Urinary bladder (tissue), 4 donors: Measurements from ENCODE around the gene TNXB. TPM values are rescaled to one million over a fixed set of nuclear protein-coding genes. Genes with fewer than 3 reads are reported as not detected.

Experiments
- DNase-seq: peaks from one replicate; pipeline ENCODE4 v3.0.0-alpha.2; 2015; ENCODE audit errors: extremely low spot score
- H3K27ac ChIP-seq: one replicate; pipeline ENCODE4 v1.5.1; 2013; ENCODE audit warnings: low read depth, mild to moderate bottlenecking, moderate library complexity
- H3K36me3 ChIP-seq: one replicate; pipeline ENCODE4 v1.6.1; 2013; ENCODE audit warnings: mild to moderate bottlenecking, moderate library complexity; ENCODE audit not compliant: insufficient read depth
- H3K4me1 ChIP-seq: one replicate; pipeline ENCODE4 v1.6.1; 2013; ENCODE audit warnings: mild to moderate bottlenecking, moderate library complexity; ENCODE audit not compliant: insufficient read depth
- H3K4me3 ChIP-seq: one replicate; pipeline ENCODE4 v1.5.1; 2013; ENCODE audit warnings: low read depth, low read length
- WGBS: extraction: QIAGEN DNeasy Blood & Tissue Kit; methylation state at CpG from one replicate; pipeline ENCODE4 v1.1.7; 2013; 5-methylcytosine and 5-hydroxymethylcytosine counted together
- polyA plus RNA-seq: library from polyadenylated mRNA; stranded (reverse); fragments of 200-250 nt; gene quantifications from one replicate; pipeline ENCODE4 v1.2.3, GENCODE V29; 2013
- total RNA-seq: library from RNA; depleted of rRNA; stranded (reverse); fragments of >200 nt; gene quantifications from one replicate; pipeline ENCODE4 v1.2.3, GENCODE V29; 2014
- donor health status: healthy with polysubstance abuse.
- donor health status: healthy.

The TNXB gene, protein sequence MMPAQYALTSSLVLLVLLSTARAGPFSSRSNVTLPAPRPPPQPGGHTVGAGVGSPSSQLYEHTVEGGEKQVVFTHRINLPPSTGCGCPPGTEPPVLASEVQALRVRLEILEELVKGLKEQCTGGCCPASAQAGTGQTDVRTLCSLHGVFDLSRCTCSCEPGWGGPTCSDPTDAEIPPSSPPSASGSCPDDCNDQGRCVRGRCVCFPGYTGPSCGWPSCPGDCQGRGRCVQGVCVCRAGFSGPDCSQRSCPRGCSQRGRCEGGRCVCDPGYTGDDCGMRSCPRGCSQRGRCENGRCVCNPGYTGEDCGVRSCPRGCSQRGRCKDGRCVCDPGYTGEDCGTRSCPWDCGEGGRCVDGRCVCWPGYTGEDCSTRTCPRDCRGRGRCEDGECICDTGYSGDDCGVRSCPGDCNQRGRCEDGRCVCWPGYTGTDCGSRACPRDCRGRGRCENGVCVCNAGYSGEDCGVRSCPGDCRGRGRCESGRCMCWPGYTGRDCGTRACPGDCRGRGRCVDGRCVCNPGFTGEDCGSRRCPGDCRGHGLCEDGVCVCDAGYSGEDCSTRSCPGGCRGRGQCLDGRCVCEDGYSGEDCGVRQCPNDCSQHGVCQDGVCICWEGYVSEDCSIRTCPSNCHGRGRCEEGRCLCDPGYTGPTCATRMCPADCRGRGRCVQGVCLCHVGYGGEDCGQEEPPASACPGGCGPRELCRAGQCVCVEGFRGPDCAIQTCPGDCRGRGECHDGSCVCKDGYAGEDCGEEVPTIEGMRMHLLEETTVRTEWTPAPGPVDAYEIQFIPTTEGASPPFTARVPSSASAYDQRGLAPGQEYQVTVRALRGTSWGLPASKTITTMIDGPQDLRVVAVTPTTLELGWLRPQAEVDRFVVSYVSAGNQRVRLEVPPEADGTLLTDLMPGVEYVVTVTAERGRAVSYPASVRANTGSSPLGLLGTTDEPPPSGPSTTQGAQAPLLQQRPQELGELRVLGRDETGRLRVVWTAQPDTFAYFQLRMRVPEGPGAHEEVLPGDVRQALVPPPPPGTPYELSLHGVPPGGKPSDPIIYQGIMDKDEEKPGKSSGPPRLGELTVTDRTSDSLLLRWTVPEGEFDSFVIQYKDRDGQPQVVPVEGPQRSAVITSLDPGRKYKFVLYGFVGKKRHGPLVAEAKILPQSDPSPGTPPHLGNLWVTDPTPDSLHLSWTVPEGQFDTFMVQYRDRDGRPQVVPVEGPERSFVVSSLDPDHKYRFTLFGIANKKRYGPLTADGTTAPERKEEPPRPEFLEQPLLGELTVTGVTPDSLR (N-terminal part only)
- 171 TPM for total RNA-seq
- 93.5 TPM for polyA plus RNA-seq

- H3K27ac ChIP-seq = no peak within 1 kb of the TSS
- H3K36me3 ChIP-seq = no peaks in the 10 kb centered on the region
- no peaks in the 10 kb centered on the region for H3K4me1 ChIP-seq
- 22% methylated on average over 12 of the region's 12 CpGs for WGBS
- H3K4me3 ChIP-seq = peak within 1 kb of the TSS; percentile 9
- no peak for DNase-seq
Observed at GRCh38 chr6:32109114-32109764, at the start of gene TNXB. TNXB (minus strand) TSS chr6:32109338; CDS start chr6:32098198, 11,140 bp downstream.

DNA sequence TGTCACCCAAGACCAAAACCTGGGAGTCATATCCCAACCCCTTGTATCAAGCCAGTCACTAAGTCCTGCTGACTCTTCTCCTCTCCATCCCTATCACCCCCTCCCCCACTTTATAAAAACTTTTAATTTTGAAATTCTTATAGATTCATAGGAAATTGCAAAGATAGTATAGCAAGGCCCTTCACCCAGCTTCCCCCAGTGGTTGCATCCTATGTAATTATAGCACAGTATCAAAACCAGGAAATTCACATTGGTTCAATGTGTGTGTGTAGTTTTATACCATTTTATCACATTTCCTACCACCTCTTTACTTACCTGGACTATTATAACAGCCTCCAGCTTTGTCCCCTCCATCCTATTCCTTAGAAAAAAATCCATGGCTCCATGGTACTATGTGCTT, 48.9 kb upstream of the TNXB start:
- Histone ChIP-seq H3K4me1 (no peaks in the 10 kb centered on the region), H3K36me3 (no peaks in the 10 kb centered on the region), H3K27ac (no peak overlapping the region), H3K4me3 (no peak overlapping the region)
- no peak for DNase-seq

DNA sequence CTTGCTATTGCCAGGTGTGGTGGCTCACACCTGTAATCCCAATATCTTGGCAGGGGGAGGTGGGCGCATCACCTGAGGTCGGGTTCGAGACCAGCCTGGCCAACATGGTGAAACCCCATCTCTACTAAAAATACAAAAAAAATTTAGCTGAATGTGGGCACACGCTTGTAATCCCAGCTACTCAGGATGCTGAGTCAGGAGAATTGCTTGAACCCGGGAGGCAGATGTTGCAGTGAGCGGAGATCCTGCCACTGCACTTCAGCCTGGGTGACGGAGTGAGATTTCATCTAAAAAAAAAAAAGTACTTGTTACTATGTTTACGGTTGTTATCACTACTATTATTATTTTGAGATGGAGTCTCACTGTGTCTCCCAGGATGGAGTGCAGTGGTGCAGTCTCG, 47.8 kb upstream of the TNXB start:
- no peak for DNase-seq
- 91% methylated on average over 9 of the region's 9 CpGs for WGBS
- no peaks in the 10 kb centered on the region for H3K36me3 ChIP-seq
- no peak overlapping the region for H3K4me3 ChIP-seq
- H3K27ac ChIP-seq = no peak overlapping the region
- no peaks in the 10 kb centered on the region for H3K4me1 ChIP-seq

- DNase-seq = no peak
Observed at GRCh38 chr6:32154514-32155161, 45.5 kb upstream of the TNXB start.

GRCh38 chr6:32153564-32154513, 44.7 kb upstream of the TNXB start, which contains the start of gene PPT2:
PPT2 (plus strand) TSS chr6:32154141; CDS start chr6:32154595, 454 bp downstream.
- WGBS = under 1% methylated on average over 52 of the region's 52 CpGs
- Histone ChIP-seq H3K27ac (peak within 1 kb of the TSS; percentile 76), H3K4me1 (no peaks in the 10 kb centered on the region), H3K4me3 (peak within 1 kb of the TSS; percentile 65), H3K36me3 (no peaks in the 10 kb centered on the region)
- DNase-seq = peak; percentile 89

More at GRCh38 chr6:32154514-32155161, 45.5 kb upstream of the TNXB start:
- WGBS = 4% methylated on average over 34 of the region's 34 CpGs
- H3K36me3 ChIP-seq = no peaks in the 10 kb centered on the region
- no peaks in the 10 kb centered on the region for H3K4me1 ChIP-seq
- H3K4me3 ChIP-seq = peak overlapping the region; percentile 65
- peak overlapping the region; percentile 66 for H3K27ac ChIP-seq

DNA sequence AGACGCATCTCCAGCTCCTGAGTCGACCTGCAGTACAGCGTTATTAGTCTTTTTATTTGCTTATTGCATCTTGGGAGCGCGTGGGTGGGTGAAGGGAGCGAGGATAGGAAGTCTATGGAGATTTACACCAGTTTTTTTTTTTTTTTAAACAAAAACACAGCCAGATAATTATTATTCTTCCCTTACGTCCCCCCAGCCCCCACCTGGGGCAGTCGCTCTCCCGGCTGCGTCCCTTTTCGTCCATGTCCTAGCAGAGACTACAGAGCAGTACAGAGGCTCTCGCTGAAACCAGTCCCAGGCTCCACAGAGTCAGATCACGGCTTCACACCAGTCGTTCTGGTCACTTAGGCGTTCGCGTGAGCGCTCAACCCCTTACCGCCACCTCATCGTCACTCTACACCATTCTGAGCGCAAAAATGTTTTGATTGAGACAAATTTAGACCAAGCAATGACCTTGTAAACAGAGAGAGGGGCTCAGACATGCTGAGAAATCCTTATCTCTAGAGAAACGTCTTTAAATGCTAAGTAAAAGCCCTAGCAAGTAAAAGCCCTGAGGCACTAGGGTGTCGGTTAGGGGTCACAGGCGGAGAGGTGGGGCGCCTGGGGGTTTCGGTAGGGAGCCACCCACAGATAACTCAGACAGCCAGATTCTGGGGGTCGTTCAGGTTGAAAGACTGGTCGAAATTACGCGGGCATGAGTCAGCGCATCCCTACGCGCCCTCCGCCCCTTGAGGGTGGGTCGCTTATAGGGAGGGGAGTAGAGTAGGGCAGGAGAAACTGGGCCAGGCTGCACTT, 43.8 kb upstream of the TNXB start:
- no peaks in the 10 kb centered on the region for H3K4me1 ChIP-seq
- DNase-seq = no peak

GRCh38 chr6:32151863-32152768, 43.0 kb upstream of the TNXB start, which contains the start of gene PRRT1:
PRRT1 (minus strand) TSS chr6:32151939; CDS start chr6:32151827, 112 bp downstream.
- 16% methylated on average over 18 of the region's 24 CpGs for WGBS
- peak within 1 kb of the TSS; percentile 76 for H3K27ac ChIP-seq
- no peaks in the 10 kb centered on the region for H3K4me1 ChIP-seq

More for the DNA sequence above, 43.8 kb upstream of the TNXB start:
- WGBS = 20% methylated on average over 35 of the region's 35 CpGs
- no peaks in the 10 kb centered on the region for H3K36me3 ChIP-seq
- peak overlapping the region; percentile 76 for H3K27ac ChIP-seq
- H3K4me3 ChIP-seq = peak overlapping the region; percentile 65

DNA sequence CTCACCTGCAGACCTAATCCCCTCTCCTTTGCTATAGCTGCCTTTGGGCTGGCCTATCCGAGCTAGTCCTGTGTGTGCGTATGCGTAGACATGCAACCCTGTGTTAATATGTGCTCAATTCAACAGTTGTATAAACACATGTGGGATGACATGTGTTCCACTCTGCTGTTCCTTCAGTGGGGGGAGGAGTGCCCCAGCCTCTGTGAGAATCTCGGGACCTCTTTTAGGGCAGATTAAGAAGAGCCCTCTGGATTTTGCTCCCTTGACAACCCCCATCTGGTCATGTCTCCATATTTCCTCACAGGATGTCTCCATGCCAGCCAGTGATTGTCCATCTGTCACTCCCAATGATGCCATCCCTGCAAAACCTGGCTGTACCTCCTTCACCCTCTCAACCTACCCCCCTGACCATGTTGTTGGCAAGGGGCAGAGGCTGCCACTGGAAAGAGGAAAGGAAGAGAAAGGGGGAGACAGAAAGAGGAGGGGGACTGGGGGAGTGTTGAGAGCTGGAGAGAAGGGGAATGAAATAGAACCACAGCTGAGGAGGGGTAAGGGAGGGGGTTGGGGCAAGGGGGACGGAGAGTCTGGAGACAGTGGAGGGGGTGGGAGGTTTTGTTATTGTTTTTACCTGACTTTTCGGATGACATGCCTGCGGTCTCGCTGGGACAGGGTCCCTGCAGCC, 42.2 kb upstream of the TNXB start:
- Histone ChIP-seq H3K4me3 (peak overlapping the region; percentile 43), H3K36me3 (no peaks in the 10 kb centered on the region), H3K4me1 (no peaks in the 10 kb centered on the region), H3K27ac (no peak overlapping the region)
- DNase-seq = no peak
- 35% methylated on average over 8 of the region's 8 CpGs for WGBS

More at GRCh38 chr6:32151863-32152768, 43.0 kb upstream of the TNXB start, which contains the start of gene PRRT1:
- Histone ChIP-seq H3K4me3 (peak within 1 kb of the TSS; percentile 65), H3K36me3 (no peaks in the 10 kb centered on the region)
- DNase-seq = no peak

GRCh38 chr6:32149932-32150870, 41.1 kb upstream of the TNXB start:
- 50% methylated on average over 55 of the region's 55 CpGs for WGBS
- Histone ChIP-seq H3K4me1 (no peaks in the 10 kb centered on the region), H3K4me3 (no peak overlapping the region), H3K27ac (no peak overlapping the region), H3K36me3 (no peaks in the 10 kb centered on the region)
- no peak for DNase-seq
